ENCODE results near the gene PARVB. TPM values are rescaled to one million over a fixed set of nuclear protein-coding genes. Genes with fewer than 3 reads are reported as not detected.
A peak's percentile ranks its signal among the peaks of the same experiment; 100 is the strongest.

Gene PARVB
- total and polyA plus RNA-seq, 11 donors = 54.9 to 172 (median 95.8) TPM

DNA sequence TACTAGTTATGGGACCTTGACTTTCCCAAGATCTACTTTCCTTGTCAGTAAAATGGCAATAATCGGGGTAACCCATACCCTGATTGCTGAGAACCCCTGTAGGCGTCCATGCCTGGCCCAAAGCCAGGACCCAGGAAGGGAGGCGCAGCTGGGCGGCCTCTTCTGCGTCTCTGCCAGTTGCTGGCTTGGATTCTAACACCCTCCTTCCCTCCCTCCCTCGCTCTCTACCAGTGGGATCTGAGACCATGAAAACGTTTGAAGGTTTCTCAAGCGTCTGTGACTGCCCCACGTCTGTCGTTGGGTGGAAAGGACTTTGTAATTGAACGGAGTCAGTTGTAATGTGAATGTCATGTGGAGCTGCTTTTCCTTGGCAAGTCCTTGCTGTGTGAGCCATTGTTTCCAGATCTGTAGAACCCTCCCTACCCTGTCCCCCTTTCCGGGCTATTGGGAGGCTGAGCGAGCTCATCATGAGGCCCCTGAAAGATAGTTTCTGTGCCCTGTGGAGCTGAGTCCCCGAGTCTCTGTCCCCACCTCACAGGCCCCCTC lies 47.8 kb downstream of the PARVB start:
- peaks cover 0 to 63% (median 22%) of the 10 kb centered on the region in 12 donors for H3K4me1 ChIP-seq
- WGBS, 4 donors = 68 to 81% (median 75%) methylated on average over 14 of the region's 14 CpGs
- ATAC-seq (peak in 1 of 4 donors; percentile 19), DNase-seq (no peak)
- H3K4me3 ChIP-seq = no peak overlapping the region
- peaks cover 0 to 1% (median 0%) of the 10 kb centered on the region in 9 donors for H3K36me3 ChIP-seq
- H3K9me3 ChIP-seq = no peaks in the 10 kb centered on the region
- intact Hi-C loops (cut with DNase I) = loop anchor here in 1 of 10 donors (5.0 kb wide), 1 partner anchor 45 kb away; no protein-coding TSS in a partner anchor
- no peaks in the 10 kb centered on the region for H3K27me3 ChIP-seq
- TF ChIP-seq, protein P1, sequence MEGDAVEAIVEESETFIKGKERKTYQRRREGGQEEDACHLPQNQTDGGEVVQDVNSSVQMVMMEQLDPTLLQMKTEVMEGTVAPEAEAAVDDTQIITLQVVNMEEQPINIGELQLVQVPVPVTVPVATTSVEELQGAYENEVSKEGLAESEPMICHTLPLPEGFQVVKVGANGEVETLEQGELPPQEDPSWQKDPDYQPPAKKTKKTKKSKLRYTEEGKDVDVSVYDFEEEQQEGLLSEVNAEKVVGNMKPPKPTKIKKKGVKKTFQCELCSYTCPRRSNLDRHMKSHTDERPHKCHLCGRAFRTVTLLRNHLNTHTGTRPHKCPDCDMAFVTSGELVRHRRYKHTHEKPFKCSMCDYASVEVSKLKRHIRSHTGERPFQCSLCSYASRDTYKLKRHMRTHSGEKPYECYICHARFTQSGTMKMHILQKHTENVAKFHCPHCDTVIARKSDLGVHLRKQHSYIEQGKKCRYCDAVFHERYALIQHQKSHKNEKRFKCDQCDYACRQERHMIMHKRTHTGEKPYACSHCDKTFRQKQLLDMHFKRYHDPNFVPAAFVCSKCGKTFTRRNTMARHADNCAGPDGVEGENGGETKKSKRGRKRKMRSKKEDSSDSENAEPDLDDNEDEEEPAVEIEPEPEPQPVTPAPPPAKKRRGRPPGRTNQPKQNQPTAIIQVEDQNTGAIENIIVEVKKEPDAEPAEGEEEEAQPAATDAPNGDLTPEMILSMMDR (IDR thresholded peaks at IDR 0.05) = no peak
- no peak for TF ChIP-seq POLR2A (IDR thresholded peaks at IDR 0.05)
- H3K27ac ChIP-seq = no peak overlapping the region

DNA sequence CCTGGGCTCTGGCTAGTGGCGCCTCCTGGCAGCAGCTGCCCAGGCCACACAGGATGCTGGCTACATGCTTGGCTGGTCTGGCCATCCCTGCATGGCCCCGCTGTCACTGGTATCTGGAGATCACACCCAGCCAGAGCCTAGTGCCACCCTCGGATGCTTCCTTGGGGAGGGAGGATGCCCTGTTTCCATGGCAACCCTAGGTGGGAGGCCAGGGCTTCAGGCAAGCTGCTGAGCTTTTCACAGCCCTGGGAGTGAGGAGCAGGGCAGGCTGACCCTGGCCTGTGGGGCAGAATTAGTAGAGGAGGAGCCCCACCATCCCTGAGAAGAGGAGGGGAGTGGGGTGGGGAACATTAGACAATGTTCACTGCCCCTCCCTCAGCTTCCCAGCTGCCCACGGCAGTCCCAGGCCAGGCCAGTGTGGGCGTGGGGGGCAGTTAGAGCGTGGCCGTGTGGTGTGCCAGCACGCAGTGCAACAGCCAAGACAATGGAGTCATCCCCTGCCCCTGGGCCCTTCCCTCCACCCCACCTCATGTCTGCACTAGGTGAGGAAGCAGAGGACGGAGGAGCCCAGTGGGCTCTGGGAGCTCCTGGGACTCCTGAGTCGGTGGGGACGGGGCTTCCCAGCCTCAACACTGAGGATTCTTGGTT lies 50.4 kb downstream of the PARVB start:
- H3K9me3 ChIP-seq = no peaks in the 10 kb centered on the region
- WGBS, 4 donors = 79 to 93% (median 90%) methylated on average over 7 to 11 of the region's 11 CpGs
- no peak overlapping the region for H3K27ac ChIP-seq
- TF ChIP-seq, protein P1 (IDR thresholded peaks at IDR 0.05) = no peak
- TF ChIP-seq POLR2A (IDR thresholded peaks at IDR 0.05) = no peak
- H3K27me3 ChIP-seq = no peaks in the 10 kb centered on the region
- DNase-seq (no peak), ATAC-seq (no peak)
- peaks cover 0 to 48% (median 1%) of the 10 kb centered on the region in 12 donors for H3K4me1 ChIP-seq
- no peak overlapping the region for H3K4me3 ChIP-seq
- intact Hi-C loops (cut with DNase I) = loop anchor here in 1 of 10 donors (5.0 kb wide), 1 partner anchor 47 kb away; no protein-coding TSS in a partner anchor
- peaks cover 0 to 4% (median 0%) of the 10 kb centered on the region in 9 donors for H3K36me3 ChIP-seq

- Histone ChIP-seq H3K36me3 (peaks cover 0 to 4% (median 0%) of the 10 kb centered on the region in 9 donors), H3K9me3 (no peaks in the 10 kb centered on the region), H3K4me1 (peaks cover 0 to 48% (median 1%) of the 10 kb centered on the region in 12 donors), H3K27ac (no peak overlapping the region), H3K4me3 (no peak overlapping the region), H3K27me3 (no peaks in the 10 kb centered on the region)
- TF ChIP-seq, protein P1 (IDR thresholded peaks at IDR 0.05) = no peak
- TF ChIP-seq POLR2A (IDR thresholded peaks at IDR 0.05) = no peak
- WGBS, 4 donors = 74 to 77% (median 76%) methylated on average over 12 of the region's 12 CpGs
- DNase-seq (no peak), ATAC-seq (no peak)
- intact Hi-C loops (cut with DNase I) = no loop called here
These were observed 50.9 kb downstream of the PARVB start for GRCh38 chr22:44075022-44075421.

DNA sequence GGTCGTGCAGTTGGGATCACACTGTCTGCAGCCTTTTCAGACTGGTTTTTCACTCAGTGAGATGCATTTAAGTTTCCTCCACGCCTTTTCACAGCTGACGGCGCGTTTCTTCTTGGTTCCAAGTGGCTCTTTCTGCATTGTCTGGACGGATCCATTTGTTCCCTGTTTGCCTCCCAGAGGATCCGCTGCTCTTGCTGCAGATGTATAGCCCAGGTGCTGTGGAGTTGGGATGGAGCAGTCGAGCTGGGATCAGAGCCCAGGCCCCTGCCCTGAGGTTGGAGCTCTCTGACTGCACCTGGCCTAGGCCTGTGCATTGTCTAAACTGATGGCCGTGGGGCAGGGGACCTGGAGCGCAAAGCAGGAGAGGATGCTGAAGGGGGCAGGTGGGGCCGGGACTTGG lies 51.6 kb downstream of the PARVB start:
- Histone ChIP-seq H3K27me3 (no peaks in the 10 kb centered on the region), H3K36me3 (peaks cover 0 to 4% (median 0%) of the 10 kb centered on the region in 9 donors), H3K4me1 (peaks cover 0 to 47% (median 1%) of the 10 kb centered on the region in 12 donors), H3K27ac (no peak overlapping the region), H3K9me3 (no peaks in the 10 kb centered on the region), H3K4me3 (no peak overlapping the region)
- TF ChIP-seq, protein P1 (IDR thresholded peaks at IDR 0.05) = no peak
- no peak for TF ChIP-seq POLR2A (IDR thresholded peaks at IDR 0.05)
- no peak for ATAC-seq
- DNase-seq = no peak
- intact Hi-C loops (cut with DNase I) = loop anchor here in 1 of 10 donors (2.0 kb wide), 1 partner anchor 47 kb away; no protein-coding TSS in a partner anchor
- 90 to 95% (median 94%) methylated on average over 10 to 11 of the region's 11 CpGs for WGBS, 4 donors
